DND-41 (cell line): Measurements from ENCODE around the gene ARID3A.

Source experiments
- ATAC-seq: fragments of 200-7000 bp; cut with Tn5 transposase; 3 replicates; pipeline ENCODE4 v1.9.1; 2021; ENCODE audit warnings: low read depth; ENCODE audit not compliant: insufficient read depth
- DNase-seq: peaks from one replicate; pipeline ENCODE4 v3.0.0-alpha.2; 2020
- H2AFZ ChIP-seq: 2 replicates; pipeline ENCODE4 v1.6.0; 2012; ENCODE audit warnings: low read depth, low read length
- H3K27ac ChIP-seq: 2 replicates; pipeline ENCODE4 v1.5.1; 2012; ENCODE audit warnings: low read length, inconsistent platforms
- H3K27me3 ChIP-seq: fragments of 200-600 bp; sonication (generic); 2 replicates; pipeline ENCODE4 v1.6.0; 2012; ENCODE audit warnings: low read length, mild to moderate bottlenecking, inconsistent platforms; ENCODE audit not compliant: insufficient read depth, poor library complexity
- H3K36me3 ChIP-seq: 2 replicates; pipeline ENCODE4 v1.5.1; 2012; ENCODE audit warnings: low read length, inconsistent platforms; ENCODE audit not compliant: insufficient read depth
- H3K4me1 ChIP-seq: 2 replicates; pipeline ENCODE4 v1.5.1; 2012; ENCODE audit warnings: mild to moderate bottlenecking, low read length; ENCODE audit not compliant: insufficient read depth
- H3K4me2 ChIP-seq: 2 replicates; pipeline ENCODE4 v1.6.0; 2012; ENCODE audit warnings: mild to moderate bottlenecking, moderate library complexity, low read length, inconsistent platforms; ENCODE audit not compliant: insufficient read depth
- H3K4me3 ChIP-seq, 2 experiments: fragments of 200-600 bp in 1 of 2; shearing (Covaris generic) in 1 of 2; 2 replicates each; pipeline ENCODE4 v1.5.1; 2012 to 2016; ENCODE audit warnings: inconsistent platforms in 2 of 2, low read length in 2 of 2, mild to moderate bottlenecking in 2 of 2, low read depth in 1 of 2, moderate library complexity in 1 of 2
- H3K79me2 ChIP-seq: 2 replicates; pipeline ENCODE4 v1.6.0; 2012; ENCODE audit warnings: low read length, inconsistent platforms; ENCODE audit not compliant: insufficient read depth
- H3K9ac ChIP-seq: 2 replicates; pipeline ENCODE4 v1.6.0; 2012; ENCODE audit warnings: low read depth, mild to moderate bottlenecking, inconsistent platforms, low read length, moderate library complexity
- H3K9me3 ChIP-seq: 2 replicates; pipeline ENCODE4 v1.5.1; 2012; ENCODE audit warnings: low read length, moderate library complexity, mild to moderate bottlenecking, inconsistent platforms; ENCODE audit not compliant: insufficient read depth, severe bottlenecking
- H4K20me1 ChIP-seq: 2 replicates; pipeline ENCODE4 v1.6.0; 2012; ENCODE audit warnings: low read length; ENCODE audit not compliant: insufficient read depth
- EZH2 ChIP-seq: IDR thresholded peaks from 3 replicates; pipeline ENCODE4 v1.6.1; 2012; ENCODE audit warnings: borderline replicate concordance, low read depth, mild to moderate bottlenecking, moderate library complexity, low read length, inconsistent platforms; ENCODE audit not compliant: severe bottlenecking
- TF ChIP-seq, protein P1 (sequence below): IDR thresholded peaks from 2 replicates; pipeline ENCODE4 v1.5.1; 2012; ENCODE audit warnings: borderline replicate concordance, low read length, moderate library complexity, mild to moderate bottlenecking; ENCODE audit not compliant: poor library complexity, severe bottlenecking; ENCODE audit errors: extremely low read depth

Gene ARID3A

DNA sequence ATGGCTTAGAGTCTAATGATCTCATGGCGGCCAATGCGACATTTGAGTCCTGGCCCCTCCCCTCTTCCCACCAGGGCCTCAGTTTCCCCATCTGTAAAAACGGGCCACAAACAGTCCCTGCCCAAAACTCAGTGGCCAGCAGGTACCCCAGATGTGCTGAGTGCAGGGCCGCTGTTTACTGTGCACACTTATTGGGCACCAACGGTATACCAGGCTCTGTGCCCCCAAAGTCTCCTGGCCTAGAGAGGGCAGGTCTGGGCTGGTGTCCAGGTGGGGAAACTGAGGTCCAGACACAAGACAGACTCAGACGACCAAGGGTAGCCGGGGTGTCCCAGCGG lies 34.7 kb downstream of the ARID3A start:
- Histone ChIP-seq H4K20me1 (peaks cover 25% of the 10 kb centered on the region), H3K79me2 (peaks cover 7% of the 10 kb centered on the region), H3K9me3 (no peaks in the 10 kb centered on the region), H3K4me3 (no peak overlapping the region), H3K4me1 (no peaks in the 10 kb centered on the region), H3K9ac (no peak overlapping the region), H2AFZ (no peak overlapping the region), H3K36me3 (peaks cover 46% of the 10 kb centered on the region), H3K4me2 (no peak overlapping the region), H3K27ac (no peak overlapping the region), H3K27me3 (no peaks in the 10 kb centered on the region)
- TF ChIP-seq, protein P1, sequence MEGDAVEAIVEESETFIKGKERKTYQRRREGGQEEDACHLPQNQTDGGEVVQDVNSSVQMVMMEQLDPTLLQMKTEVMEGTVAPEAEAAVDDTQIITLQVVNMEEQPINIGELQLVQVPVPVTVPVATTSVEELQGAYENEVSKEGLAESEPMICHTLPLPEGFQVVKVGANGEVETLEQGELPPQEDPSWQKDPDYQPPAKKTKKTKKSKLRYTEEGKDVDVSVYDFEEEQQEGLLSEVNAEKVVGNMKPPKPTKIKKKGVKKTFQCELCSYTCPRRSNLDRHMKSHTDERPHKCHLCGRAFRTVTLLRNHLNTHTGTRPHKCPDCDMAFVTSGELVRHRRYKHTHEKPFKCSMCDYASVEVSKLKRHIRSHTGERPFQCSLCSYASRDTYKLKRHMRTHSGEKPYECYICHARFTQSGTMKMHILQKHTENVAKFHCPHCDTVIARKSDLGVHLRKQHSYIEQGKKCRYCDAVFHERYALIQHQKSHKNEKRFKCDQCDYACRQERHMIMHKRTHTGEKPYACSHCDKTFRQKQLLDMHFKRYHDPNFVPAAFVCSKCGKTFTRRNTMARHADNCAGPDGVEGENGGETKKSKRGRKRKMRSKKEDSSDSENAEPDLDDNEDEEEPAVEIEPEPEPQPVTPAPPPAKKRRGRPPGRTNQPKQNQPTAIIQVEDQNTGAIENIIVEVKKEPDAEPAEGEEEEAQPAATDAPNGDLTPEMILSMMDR = no peak
- TF ChIP-seq EZH2 = no peak
- ATAC-seq (no peak), DNase-seq (no peak)

DNA sequence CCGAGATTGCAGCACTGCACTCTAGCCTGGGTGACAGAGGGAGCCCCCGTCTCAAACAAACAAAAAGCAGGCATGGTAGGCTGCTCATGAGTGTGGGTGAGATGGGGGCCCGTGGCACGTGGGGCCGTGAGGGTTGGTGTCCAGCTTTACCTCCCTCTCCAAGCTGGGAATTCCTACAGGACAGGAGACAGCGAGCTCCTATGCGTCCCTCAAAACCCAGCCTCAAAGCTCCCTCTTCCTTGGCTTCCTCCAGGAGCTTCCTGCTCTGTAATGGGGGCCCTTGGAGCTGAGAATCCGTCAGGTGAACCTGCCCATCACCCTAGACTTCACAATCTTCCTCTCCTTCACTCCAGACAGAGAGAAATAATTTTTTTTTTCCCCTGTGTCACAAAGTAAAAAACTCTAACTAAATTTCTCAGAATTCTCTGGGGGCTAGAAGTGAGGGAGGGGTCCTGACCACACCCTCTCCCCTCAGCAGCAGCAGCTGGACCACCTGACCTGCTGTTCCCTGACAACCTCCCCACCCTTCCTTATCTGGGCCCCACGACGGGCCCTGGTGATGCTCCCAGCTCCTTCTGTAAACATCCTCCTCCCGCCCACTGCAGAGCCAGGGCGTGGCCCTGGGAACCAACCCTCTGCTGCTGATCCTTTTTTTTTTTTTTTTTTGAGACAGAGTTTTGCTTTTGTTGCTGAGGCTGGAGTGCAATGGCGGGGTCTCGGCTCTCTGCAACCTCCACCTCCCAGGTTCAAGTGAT lies 36.2 kb downstream of the ARID3A start:
- no peak overlapping the region for H3K4me3 ChIP-seq
- H3K36me3 ChIP-seq = peaks cover 52% of the 10 kb centered on the region
- H3K27ac ChIP-seq = no peak overlapping the region
- no peak overlapping the region for H3K4me2 ChIP-seq
- H3K9ac ChIP-seq = no peak overlapping the region
- H4K20me1 ChIP-seq = peaks cover 13% of the 10 kb centered on the region
- H3K9me3 ChIP-seq = no peaks in the 10 kb centered on the region
- DNase-seq (peak; percentile 14), ATAC-seq (no peak)
- no peaks in the 10 kb centered on the region for H3K4me1 ChIP-seq
- H2AFZ ChIP-seq = no peak overlapping the region
- no peaks in the 10 kb centered on the region for H3K27me3 ChIP-seq
- H3K79me2 ChIP-seq = no peaks in the 10 kb centered on the region; the same call in 1 of the 2 replicates
- TF ChIP-seq, protein P1 = no peak
- no peak for TF ChIP-seq EZH2

DNA sequence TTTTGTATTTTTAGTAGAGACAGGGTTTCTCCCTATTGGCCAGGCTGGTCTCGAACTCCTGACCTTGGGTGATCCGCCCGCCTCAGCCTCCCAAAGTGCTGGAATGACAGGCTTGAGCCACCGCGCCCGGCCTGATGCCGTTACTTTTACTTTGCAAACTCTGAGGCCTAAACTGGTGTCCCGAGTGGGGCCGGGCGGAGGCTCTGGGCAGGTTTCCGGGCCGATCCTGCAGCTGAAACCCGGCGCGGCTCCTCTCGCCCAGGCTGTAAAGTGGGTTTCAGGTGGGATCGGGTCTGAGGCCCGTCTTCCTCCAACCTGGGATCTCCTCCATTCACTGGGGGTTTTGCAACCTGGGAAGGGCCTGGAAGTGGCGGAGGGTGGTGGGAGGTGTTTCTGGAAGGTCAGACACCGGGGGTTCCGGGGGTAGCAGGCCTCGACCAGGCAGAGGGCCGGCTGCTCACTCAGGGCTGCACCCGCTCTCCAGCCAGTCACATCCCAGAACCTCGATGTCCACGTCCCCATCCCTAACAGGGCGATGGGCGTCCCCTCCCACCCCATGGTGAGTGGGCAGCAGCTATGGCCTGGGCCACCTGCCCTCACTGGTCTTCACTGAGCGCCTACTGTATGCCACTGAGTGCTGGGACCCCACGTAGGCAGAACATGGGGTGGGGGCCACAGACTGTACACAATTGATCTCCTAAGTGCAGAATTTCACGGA lies 37.0 kb downstream of the ARID3A start:
- H3K4me2 ChIP-seq = no peak overlapping the region
- DNase-seq = no peak
- H4K20me1 ChIP-seq = 0 out of 2 replicates have a peak, but pooled peaks cover 8% of the 10 kb centered on the region
- no peak overlapping the region for H2AFZ ChIP-seq
- H3K79me2 ChIP-seq = no peaks in the 10 kb centered on the region; the same call in 1 of the 2 replicates
- no peak for TF ChIP-seq EZH2
- TF ChIP-seq, protein P1 = no peak
- no peaks in the 10 kb centered on the region for H3K9me3 ChIP-seq
- ATAC-seq = no peak
- no peaks in the 10 kb centered on the region for H3K4me1 ChIP-seq
- H3K36me3 ChIP-seq = peaks cover 58% of the 10 kb centered on the region
- H3K9ac ChIP-seq = no peak overlapping the region
- H3K27ac ChIP-seq = no peak overlapping the region
- no peak overlapping the region for H3K4me3 ChIP-seq
- H3K27me3 ChIP-seq = no peaks in the 10 kb centered on the region
